ENCODE data around the gene ISCU.
"Not testable (repeated sequence)": the region's sequence is repeated elsewhere in the genome, so short reads cannot be mapped to it uniquely, and the experiment has no call there.

Gene ISCU

DNA sequence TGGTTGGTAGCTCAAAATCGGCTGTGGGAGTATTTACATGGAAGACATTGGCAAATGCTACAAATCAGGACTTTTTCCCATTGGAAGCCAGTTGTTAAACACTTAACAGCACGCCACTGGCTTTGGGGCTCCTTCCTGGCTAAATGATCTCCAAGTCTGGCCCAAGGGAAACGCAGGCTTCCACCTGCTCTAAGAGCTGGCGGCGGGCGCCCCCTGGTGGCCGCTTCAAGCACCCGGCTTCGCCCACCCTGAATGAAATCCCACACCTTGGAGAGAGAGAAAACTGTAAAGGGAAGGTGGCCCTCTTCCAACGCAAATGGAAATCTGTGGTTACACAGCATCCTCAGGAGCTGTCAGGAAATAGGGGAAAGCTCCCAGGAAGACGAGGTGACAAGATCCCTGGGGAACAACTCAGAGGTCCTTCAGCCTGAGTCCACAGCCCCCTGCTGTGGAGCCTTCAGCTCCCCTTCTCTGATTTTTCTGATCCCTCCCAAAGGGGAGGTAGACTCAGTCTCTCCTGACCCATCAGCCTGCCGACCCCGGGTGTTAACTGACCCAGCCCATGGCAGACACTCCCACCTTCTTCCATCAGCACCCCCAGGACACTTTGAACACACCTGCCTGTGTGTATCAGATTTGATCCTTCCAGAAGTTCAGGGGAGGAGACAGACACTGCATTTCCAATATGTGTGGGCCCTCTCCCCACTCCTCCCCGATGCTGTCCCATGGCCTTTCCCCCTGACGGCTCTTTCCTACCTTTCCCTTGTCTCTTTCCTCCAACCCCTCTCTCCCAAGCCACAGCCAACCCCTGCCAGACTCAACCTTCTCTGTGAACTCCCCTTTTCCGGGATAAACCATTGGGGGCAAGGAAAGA is 55.9 kb downstream of the ISCU start:
- DNase-seq (ENCODE audit: low spot score) = peak; percentile 69

DNA sequence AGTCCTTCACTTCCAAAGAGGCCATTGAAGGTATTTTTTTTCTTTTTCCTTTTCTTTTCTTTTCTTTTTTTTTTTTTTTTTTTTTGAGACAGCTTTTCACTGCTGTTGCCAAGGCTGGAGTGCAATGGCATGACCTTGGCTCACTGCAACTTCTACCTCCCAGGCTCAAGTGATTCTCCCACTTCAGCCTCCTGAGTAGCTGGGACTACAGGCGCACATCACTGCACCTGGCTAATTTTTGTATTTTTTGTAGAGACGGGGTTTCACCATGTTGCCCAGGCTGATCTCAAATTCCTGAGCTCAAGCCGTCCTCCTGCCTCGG is 56.5 kb downstream of the ISCU start:
- not testable (repeated sequence) for DNase-seq (ENCODE audit: low spot score)

Data from CD4-positive, alpha-beta T cell treated with Interleukin-6 at 100 ng/mL for 8 hours (primary cell).